IPS-20b (cell line): ENCODE measurements around the gene P2RY12.
"Not testable (repeated sequence)": the region's sequence is repeated elsewhere in the genome, so short reads cannot be mapped to it uniquely, and the experiment has no call there.

ENCODE experiments used
- H3K27ac ChIP-seq: one replicate; pipeline ENCODE4 v1.5.1; 2013; ENCODE audit warnings: low read length
- H3K27me3 ChIP-seq: 2 replicates; pipeline ENCODE4 v1.6.1; 2013; ENCODE audit warnings: mild to moderate bottlenecking, low read length, inconsistent platforms; ENCODE audit not compliant: insufficient read depth
- H3K36me3 ChIP-seq: 2 replicates; pipeline ENCODE4 v1.6.1; 2013; ENCODE audit warnings: low read depth, mild to moderate bottlenecking, inconsistent platforms, low read length, moderate library complexity; ENCODE audit not compliant: insufficient read depth
- H3K4me1 ChIP-seq: 2 replicates; pipeline ENCODE4 v1.6.1; 2013; ENCODE audit warnings: mild to moderate bottlenecking, control low read depth, inconsistent platforms, low read length, moderate library complexity; ENCODE audit not compliant: insufficient read depth
- H3K4me3 ChIP-seq: 2 replicates; pipeline ENCODE4 v1.5.1; 2013; ENCODE audit warnings: mild to moderate bottlenecking, low read length, inconsistent platforms
- H3K9ac ChIP-seq: 2 replicates; pipeline ENCODE4 v1.6.1; 2013; ENCODE audit warnings: low read depth, mild to moderate bottlenecking, inconsistent platforms, low read length, moderate library complexity
- H3K9me3 ChIP-seq: 2 replicates; pipeline ENCODE4 v1.6.1; 2013; ENCODE audit warnings: mild to moderate bottlenecking, low read depth, low read length, inconsistent platforms; ENCODE audit not compliant: insufficient read depth

P2RY12 gene

DNA sequence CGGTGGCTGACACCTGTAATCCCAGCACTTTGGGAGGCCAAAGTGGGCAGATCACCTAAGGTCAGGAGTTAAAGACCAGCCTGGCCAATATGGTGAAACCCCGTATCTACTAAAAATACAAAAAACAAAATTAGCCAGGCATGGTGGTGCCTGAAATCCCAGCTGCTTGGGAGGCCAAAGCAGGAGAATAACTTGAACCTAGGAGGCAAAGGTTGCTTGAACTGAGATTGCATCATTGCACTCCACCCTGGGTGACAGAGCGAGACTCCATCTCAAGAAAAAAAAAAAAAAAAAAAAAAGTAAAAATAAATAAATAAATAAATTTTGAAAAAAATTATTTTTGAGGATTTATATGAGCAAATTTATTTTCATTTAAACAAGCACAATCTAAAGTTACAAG lies 7.6 kb upstream of the P2RY12 start:
- not testable (repeated sequence) for H3K9me3 ChIP-seq, H3K27ac ChIP-seq, H3K4me3 ChIP-seq, H3K9ac ChIP-seq, H3K27me3 ChIP-seq
- Histone ChIP-seq H3K4me1 (peaks cover 22% of the 10 kb centered on the region), H3K36me3 (peaks cover 37% of the 10 kb centered on the region)

DNA sequence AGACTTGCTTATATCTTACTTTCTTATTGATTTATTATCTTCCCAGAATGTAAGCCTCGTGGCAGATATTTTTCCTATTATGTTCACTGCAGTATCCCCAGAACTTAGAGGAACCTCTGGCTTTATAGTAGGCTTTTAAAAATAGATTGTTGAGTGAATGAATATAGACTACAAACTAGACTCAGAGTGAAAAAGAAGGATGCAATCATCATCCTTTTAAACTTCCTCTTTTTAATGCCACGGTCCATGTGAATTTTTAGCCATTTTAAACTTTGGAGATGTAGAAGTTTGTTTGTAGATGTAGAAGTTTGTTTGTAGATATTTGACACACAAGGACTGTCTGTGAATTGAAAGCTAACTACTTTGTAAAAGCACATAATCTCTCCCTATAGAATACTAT lies 7.2 kb upstream of the P2RY12 start:
- H3K9ac ChIP-seq: no peak overlapping the region
- H3K4me3 ChIP-seq: no peak overlapping the region
- H3K36me3 ChIP-seq: peaks cover 32% of the 10 kb centered on the region
- no peaks in the 10 kb centered on the region for H3K27me3 ChIP-seq
- peaks cover 22% of the 10 kb centered on the region for H3K4me1 ChIP-seq
- no peaks in the 10 kb centered on the region for H3K9me3 ChIP-seq
- H3K27ac ChIP-seq: no peak overlapping the region

DNA sequence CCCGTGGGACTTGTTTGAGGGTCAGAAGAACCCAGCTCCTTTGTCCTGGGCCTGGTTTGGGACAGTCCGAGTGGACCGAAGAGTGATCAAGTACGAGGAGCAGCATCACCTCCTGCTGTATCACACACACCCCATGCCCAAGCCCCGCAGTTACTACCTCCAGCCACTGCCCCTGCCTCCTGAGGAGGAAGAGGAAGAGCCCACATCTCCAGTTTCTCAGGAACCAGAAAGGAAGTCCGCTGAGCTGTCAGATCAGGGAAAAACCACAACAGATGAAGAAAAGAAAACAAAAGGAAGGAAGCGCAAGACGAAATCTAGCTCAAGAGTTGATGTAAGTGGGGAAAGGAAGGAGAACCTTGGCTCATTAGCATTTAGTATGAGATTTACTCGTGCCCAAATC lies 3.3 kb upstream of the P2RY12 start:
- no peaks in the 10 kb centered on the region for H3K9me3 ChIP-seq
- no peak overlapping the region for H3K9ac ChIP-seq
- no peaks in the 10 kb centered on the region for H3K27me3 ChIP-seq
- no peak overlapping the region for H3K4me3 ChIP-seq
- no peak overlapping the region for H3K27ac ChIP-seq
- peaks cover 4% of the 10 kb centered on the region; the same call in 1 of the 2 replicates for H3K4me1 ChIP-seq
- peaks cover 39% of the 10 kb centered on the region for H3K36me3 ChIP-seq

DNA sequence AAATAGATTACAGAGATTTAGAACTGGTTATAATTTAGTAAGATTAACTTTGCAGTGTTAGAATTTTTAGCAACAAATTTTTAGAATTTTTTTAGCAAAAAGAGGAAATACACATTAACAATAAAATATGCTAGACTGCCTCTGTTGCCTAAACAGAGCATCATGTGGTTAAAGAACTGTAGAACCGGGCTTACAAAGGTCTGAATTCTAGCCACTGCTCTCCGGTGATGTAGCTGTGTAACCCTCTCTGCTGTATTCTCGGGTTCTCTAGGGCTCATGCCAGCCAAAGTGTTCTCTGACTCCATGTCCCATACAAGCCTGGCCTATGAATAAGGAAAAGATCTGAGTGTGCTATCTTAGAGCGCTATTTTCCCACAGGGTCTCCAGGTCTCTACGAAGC lies 2.9 kb upstream of the P2RY12 start:
- Histone ChIP-seq H3K9ac (no peak overlapping the region), H3K4me1 (peaks cover under 1% of the 10 kb centered on the region; the same call in 1 of the 2 replicates), H3K27ac (no peak overlapping the region), H3K27me3 (no peaks in the 10 kb centered on the region), H3K4me3 (no peak overlapping the region), H3K9me3 (no peaks in the 10 kb centered on the region), H3K36me3 (peaks cover 43% of the 10 kb centered on the region)

DNA sequence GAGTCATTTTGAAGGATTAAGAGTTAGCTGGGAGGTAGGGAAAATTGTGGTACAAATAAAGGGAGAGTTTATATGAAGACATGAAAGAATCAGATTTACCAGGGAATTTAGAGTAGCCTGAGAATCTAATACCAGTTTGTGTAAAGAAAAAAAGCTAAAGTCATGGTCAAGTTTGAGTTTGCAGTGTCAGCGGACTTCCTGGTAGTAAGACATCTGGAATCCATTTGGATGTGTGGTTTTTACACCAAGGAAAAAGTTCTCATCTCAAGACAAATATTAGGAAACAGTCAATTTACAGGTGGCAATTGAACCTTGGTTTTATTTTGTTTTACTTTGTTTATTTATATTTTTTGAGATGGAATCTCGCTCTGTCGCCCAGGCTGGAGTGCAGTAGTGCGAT lies 1.5 kb upstream of the P2RY12 start:
- H3K9ac ChIP-seq: no peak overlapping the region
- no peak overlapping the region for H3K27ac ChIP-seq
- no peaks in the 10 kb centered on the region for H3K9me3 ChIP-seq
- H3K36me3 ChIP-seq: peaks cover 52% of the 10 kb centered on the region
- no peaks in the 10 kb centered on the region for H3K4me1 ChIP-seq
- H3K27me3 ChIP-seq: no peaks in the 10 kb centered on the region
- H3K4me3 ChIP-seq: no peak overlapping the region

DNA sequence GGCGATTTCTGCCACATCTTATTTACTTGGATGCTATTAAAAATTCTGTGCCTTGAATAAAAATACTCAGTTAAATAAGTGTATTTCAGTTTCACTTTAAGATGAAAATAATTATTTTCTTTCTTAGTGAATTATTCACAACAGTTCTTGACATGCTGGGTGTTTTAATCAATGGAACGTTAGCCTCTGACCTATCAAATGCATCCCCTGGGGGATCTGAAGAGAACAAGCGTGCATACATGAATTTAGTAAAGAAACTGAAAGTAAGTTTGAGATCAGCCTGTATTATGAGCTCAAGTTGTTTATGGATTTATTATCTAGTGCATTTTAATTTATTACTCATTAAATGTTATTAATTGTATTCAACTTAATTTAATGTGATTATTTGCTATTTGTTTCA lies 597 bp downstream of the P2RY12 start:
- H3K27me3 ChIP-seq: no peaks in the 10 kb centered on the region
- peaks cover 52% of the 10 kb centered on the region for H3K36me3 ChIP-seq
- no peak overlapping the region for H3K4me3 ChIP-seq
- H3K9ac ChIP-seq: no peak overlapping the region
- no peaks in the 10 kb centered on the region for H3K9me3 ChIP-seq
- no peak overlapping the region for H3K27ac ChIP-seq
- H3K4me1 ChIP-seq: no peaks in the 10 kb centered on the region

DNA sequence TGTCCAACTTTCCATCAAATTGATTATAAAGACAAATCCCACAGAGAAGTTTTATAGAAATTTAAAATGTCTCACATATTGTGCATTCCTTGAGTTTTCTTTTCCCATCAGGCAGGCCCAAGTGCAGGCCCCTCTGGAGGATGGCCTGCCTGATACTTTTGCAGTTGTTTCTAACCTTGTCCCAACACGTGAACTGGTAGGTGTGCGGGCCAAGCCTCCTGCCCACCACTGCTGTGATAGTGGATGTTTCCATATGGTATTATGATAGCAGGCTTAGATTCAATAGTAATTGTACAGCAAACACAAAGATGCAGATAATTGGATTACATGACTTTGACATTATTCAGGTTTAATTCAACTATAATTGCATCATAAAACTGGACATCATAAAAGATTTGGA lies 1.4 kb downstream of the P2RY12 start:
- no peaks in the 10 kb centered on the region for H3K27me3 ChIP-seq
- H3K4me1 ChIP-seq: no peaks in the 10 kb centered on the region
- no peak overlapping the region for H3K27ac ChIP-seq
- H3K36me3 ChIP-seq: peaks cover 46% of the 10 kb centered on the region
- no peak overlapping the region for H3K4me3 ChIP-seq
- H3K9ac ChIP-seq: no peak overlapping the region
- H3K9me3 ChIP-seq: no peaks in the 10 kb centered on the region

DNA sequence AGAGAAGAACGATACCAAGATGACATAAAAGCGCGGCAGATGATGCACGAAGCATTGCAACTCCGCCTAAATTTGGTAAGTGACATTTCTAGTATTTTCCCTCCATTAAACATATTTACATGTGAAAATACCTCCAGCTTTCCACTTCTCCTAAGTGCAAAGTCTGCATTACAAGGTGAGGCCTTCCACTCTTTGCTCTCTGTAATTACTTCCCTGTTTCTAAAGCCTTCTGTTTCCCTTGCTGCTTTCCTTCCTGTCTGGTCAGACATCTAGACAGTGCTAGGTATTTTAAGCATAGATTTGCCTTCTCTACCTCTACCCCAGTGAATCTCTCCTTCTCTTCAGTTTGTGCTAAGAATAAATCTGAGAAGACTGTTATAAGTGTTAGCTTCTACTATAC lies 1.9 kb downstream of the P2RY12 start:
- H3K9ac ChIP-seq: no peak overlapping the region
- no peak overlapping the region for H3K4me3 ChIP-seq
- H3K9me3 ChIP-seq: no peaks in the 10 kb centered on the region
- H3K36me3 ChIP-seq: peaks cover 45% of the 10 kb centered on the region
- no peaks in the 10 kb centered on the region for H3K4me1 ChIP-seq
- H3K27me3 ChIP-seq: no peaks in the 10 kb centered on the region
- H3K27ac ChIP-seq: no peak overlapping the region

DNA sequence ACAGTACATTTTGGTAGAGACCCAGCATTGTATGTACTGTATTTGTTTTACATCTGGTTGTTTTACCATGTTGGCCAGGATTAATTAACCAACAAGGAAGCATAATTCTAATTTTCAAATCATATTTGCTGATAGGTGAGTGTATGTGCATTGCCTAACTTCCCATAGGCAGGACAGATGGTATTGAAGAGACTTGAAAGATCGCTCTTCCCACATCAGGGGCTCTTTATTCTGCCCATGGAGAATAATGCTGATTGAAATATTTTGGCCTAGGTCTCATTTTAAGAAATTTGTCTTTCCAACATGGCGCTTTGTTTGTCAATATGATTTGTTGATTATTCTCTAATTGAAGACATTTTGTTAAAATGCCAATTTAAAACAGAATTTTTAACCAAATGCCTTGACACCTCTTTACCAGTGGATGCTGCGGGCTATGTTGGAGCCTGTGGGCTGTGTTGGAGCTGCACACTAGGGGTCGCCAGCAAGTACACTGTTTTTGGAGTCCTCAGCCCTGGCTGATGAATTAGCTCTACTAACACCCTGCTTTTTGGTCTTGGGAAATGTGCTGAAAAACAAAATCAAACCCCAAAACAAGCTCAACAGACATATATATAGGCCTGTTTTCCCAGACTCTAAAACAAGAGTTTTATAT lies 5.3 kb downstream of the P2RY12 start:
- H3K4me3 ChIP-seq: no peak overlapping the region
- H3K9ac ChIP-seq: no peak overlapping the region
- no peak overlapping the region for H3K27ac ChIP-seq
- H3K36me3 ChIP-seq: peaks cover 38% of the 10 kb centered on the region
- H3K27me3 ChIP-seq: no peaks in the 10 kb centered on the region
- no peaks in the 10 kb centered on the region for H3K4me1 ChIP-seq
- H3K9me3 ChIP-seq: no peaks in the 10 kb centered on the region

DNA sequence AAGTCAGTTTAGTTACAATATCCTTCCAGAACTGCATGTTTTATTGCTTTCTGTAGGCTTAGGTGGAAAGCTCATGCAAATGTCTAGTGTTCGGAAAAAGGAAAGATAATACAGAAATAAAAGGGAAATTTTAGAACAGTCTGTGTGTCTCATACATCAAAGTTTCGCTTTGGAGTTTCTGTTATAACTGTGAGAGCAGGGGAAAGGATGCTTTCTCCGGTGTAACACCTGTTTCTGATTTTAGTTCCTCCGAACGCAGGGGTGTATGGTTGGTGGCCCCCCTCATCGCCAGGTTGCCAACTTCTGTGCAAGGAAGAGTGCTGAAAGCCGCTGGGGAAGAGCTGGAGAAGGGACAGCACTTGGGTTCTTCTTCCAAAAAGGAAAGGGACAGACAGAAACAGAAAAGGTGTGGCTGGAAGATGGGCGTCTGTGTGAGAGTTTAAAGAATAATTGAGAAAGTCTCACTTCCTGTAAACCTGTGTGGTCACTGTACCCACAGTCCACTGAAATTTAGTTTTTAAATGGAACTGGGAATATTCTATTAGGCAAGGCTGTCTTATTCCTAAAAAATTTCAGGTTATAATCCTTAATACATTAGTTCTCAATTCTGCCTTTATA lies 6.7 kb downstream of the P2RY12 start:
- Histone ChIP-seq H3K27ac (no peak overlapping the region), H3K9ac (no peak overlapping the region), H3K27me3 (no peaks in the 10 kb centered on the region), H3K36me3 (peaks cover 26% of the 10 kb centered on the region), H3K4me3 (no peak overlapping the region), H3K9me3 (no peaks in the 10 kb centered on the region), H3K4me1 (no peaks in the 10 kb centered on the region)

DNA sequence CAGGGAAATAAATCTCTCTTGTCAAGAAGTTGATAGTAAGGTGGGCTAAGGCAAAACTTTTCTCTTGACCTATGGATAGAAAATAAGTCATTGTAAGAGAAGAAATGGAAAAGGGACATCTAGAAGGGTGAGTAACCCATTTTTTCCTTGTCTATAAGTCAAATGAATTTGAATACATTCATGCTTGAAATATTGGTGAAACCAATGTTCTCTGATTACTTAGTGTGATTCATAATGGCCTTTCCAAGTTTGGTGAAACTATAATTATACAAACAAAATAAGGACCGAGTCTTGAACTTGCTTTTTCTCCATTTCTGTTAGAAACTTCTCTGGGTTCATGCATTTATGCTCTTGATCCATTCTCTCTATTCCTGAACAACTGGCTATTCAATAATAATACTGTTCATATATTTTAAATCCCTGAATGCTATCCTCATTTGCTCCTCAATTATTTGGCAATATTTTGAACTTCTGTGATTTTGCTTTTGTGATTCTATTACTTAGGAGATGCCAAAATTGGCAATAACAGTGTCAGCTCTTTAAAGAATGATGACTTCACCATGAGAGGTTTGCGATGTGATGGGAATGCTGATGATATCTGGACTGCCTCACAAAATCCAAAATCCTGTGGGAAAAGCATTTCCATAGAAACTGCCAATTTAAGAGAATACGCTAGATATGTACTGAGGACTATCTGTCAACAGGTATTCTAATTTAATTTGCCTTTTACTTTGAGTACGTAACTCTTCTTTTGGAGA lies 12.3 kb downstream of the P2RY12 start:
- H3K27me3 ChIP-seq: no peaks in the 10 kb centered on the region
- no peaks in the 10 kb centered on the region; the same call in 1 of the 2 replicates for H3K4me1 ChIP-seq
- H3K4me3 ChIP-seq: no peak overlapping the region
- H3K36me3 ChIP-seq: peaks cover 18% of the 10 kb centered on the region; the same call in 1 of the 2 replicates
- H3K9ac ChIP-seq: no peak overlapping the region
- no peaks in the 10 kb centered on the region for H3K9me3 ChIP-seq
- H3K27ac ChIP-seq: no peak overlapping the region

DNA sequence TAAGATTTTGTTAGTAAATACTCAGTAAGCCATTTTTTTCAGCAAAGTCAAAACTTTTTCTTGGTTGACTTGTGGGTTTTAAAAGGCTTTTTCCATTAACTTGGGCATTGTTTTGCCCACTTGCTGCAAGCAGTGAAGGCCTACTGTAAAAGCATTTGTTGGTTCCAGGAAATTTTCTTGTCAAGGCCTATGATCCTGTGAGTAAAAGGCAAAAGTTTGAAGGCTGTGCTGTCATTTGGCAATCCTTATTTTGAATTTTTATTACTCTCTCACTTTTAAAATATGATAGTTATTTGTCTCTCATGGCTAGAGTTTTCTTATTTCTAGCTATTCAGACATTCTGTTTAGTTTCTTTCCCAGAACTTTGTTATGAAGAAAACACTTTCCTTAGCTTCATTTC lies 13.0 kb downstream of the P2RY12 start:
- Histone ChIP-seq H3K9me3 (no peaks in the 10 kb centered on the region), H3K27me3 (no peaks in the 10 kb centered on the region), H3K4me3 (no peak overlapping the region), H3K9ac (no peak overlapping the region), H3K36me3 (peaks cover 18% of the 10 kb centered on the region; the same call in 1 of the 2 replicates), H3K27ac (no peak overlapping the region), H3K4me1 (peaks cover 4% of the 10 kb centered on the region; the same call in 1 of the 2 replicates)
